ENCODE results near the gene DSCAML1.
"Not testable (repeated sequence)": the region's sequence is repeated elsewhere in the genome, so short reads cannot be mapped to it uniquely, and the experiment has no call there.

Gene DSCAML1

DNA sequence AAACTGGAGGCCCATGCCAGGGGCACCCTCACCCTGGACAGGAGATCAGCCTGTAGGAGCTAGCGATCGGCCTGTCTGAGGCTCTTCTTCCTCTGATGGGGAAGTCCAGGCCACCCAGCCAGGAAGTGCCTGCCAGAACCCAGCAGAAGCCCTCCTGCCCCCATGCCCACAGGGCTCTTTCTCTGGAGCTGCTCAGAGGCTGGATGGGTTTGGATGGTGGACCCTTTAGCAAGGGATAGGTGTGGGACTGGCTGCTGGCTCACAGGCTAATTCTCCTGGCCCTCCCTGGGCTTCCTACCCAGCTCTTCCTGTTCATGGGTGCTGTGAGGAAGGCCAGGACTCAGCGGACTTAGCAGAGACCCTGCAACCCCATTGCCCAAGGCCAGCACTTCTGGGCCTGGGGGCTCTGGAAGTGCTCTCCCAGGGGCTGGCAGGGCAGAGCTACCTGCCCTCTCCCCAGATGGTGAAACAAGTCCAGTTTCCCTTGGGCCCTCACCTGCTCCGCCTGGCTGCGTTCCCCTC, 19.9 kb upstream of the DSCAML1 start:
- peak overlapping the region; percentile 82 for H3K4me3 Mint-ChIP-seq
- H3K36me3 Mint-ChIP-seq = no peaks in the 10 kb centered on the region
- ATAC-seq = no peak
- H3K9me3 Mint-ChIP-seq = no peaks in the 10 kb centered on the region
- peaks cover 82% of the 10 kb centered on the region for H3K4me1 Mint-ChIP-seq
- peak overlapping the region; percentile 97 for H3K27ac Mint-ChIP-seq
- no peaks in the 10 kb centered on the region for H3K27me3 Mint-ChIP-seq

DNA sequence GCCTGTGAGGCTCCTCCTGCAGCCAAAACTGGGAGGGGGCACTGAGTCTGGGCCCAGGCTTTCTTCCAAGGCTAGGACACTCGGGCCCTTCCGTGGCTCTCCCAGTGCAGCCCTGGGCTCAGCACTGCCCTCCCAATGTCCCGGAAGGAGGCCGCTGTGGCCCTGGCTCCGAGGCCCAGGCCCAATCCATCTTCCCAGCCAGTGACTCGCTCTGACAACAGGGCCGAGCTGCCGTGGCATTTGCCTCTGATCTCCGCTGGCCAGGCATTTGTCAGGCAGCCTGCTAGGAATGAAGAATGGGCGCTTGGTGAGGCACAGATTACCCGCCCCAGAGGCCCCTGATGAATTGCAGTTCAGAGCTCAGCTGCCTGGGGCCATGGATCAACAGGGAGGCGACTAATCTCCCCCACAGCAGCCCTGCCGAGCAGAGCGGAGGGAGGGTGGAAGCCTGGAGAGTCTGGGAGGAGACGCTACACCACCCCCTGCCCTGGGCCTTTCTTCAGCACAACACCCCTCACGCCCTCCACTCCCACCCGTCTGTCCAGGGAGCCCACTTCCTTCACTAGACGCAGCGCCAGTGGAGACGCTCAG, 19.2 kb upstream of the DSCAML1 start:
- no peaks in the 10 kb centered on the region for H3K27me3 Mint-ChIP-seq
- no peaks in the 10 kb centered on the region for H3K9me3 Mint-ChIP-seq
- H3K4me3 Mint-ChIP-seq = peak overlapping the region; percentile 72
- H3K27ac Mint-ChIP-seq = peak overlapping the region; percentile 97
- peaks cover 81% of the 10 kb centered on the region for H3K4me1 Mint-ChIP-seq
- ATAC-seq = no peak
- H3K36me3 Mint-ChIP-seq = no peaks in the 10 kb centered on the region

DNA sequence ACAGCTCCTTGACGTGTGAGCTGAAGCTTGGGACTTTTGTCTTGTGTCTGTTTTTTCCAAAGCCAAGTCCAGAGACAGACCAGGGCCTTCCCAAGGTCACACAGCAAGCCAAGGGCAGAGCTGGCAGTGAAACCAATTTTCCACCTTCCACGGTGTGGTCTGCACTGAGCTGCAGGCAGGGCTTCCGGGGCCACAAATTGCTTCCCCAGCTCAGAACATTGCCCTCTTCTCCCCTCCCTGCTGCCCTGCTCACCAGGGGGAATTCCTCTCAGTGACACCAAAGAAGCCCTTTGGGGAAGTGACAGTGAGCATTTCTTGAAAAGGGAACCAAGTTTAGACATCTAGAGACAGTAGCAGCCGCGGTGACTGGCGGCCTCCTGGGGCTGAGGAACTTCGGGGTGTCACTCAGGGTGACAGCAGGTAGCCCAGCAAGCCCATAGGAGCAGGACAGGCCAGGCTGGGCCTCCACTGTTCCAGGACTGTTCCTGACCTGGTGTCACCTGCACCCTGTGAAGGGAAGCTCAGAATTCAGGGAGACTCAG, 18.3 kb upstream of the DSCAML1 start:
- Mint-ChIP-seq H3K27ac (peak overlapping the region; percentile 97), H3K4me1 (peaks cover 81% of the 10 kb centered on the region), H3K4me3 (peak overlapping the region; percentile 73), H3K36me3 (no peaks in the 10 kb centered on the region), H3K9me3 (no peaks in the 10 kb centered on the region), H3K27me3 (no peaks in the 10 kb centered on the region)
- ATAC-seq = peak; percentile 88

DNA sequence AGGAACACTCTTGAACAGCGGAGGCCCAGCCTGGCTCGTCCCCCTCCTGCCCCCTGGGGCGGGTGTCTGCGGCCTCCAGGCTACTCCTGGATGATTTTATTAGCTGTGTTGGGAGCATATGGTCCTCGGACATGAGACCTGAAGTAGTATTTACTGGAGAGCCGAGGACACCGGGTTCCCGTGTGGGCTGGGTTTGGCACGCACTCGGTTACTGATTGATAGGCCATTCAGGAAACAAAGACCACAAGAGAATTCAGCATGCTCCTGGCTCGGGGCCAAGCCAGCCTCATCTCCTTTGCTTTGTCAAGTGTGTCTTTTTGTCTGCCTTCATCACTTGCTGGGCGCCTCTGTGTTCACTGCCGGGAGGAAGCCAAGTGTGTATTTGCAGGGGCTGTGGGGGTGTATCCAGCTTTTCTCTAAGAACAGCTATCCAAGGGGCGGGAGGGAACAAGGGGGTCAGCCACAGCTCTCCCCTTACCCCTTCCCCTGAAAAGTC, 17.8 kb upstream of the DSCAML1 start:
- Mint-ChIP-seq H3K9me3 (peaks cover 1% of the 10 kb centered on the region), H3K4me1 (peaks cover 79% of the 10 kb centered on the region), H3K4me3 (peak overlapping the region; percentile 73), H3K27ac (peak overlapping the region; percentile 97), H3K27me3 (no peaks in the 10 kb centered on the region), H3K36me3 (no peaks in the 10 kb centered on the region)
- ATAC-seq = peak; percentile 76

DNA sequence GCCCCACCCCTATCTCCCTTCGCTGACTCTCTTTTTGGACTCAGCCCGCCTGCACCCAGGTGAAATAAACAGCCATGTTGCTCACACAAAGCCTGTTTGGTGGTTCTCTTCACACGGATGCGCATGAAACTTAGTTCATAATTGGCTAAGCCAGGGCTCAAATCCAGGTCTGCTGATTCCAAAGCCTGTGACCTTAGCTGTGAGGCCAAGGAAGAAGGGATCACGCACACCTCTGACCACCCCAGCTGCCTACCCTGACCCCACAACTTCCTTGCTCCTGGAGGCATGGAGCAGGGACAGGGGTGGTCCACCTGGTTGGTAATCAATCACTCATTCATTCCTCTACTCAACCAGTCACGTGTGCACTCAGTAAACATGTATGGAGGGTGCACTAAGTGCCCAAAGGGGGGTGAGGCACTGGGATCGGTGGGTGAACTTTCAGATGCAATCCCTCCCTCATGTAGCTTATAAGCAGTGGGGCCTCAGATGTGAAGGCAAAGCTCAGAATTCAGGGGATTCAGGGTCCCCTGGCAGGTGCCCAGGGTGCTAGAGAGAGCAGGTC, 17.3 kb upstream of the DSCAML1 start:
- H3K36me3 Mint-ChIP-seq = no peaks in the 10 kb centered on the region
- no peak for ATAC-seq
- peak overlapping the region; percentile 73 for H3K4me3 Mint-ChIP-seq
- H3K9me3 Mint-ChIP-seq = peaks cover 3% of the 10 kb centered on the region
- H3K27ac Mint-ChIP-seq = peak overlapping the region; percentile 97
- peaks cover 79% of the 10 kb centered on the region for H3K4me1 Mint-ChIP-seq
- H3K27me3 Mint-ChIP-seq = no peaks in the 10 kb centered on the region

DNA sequence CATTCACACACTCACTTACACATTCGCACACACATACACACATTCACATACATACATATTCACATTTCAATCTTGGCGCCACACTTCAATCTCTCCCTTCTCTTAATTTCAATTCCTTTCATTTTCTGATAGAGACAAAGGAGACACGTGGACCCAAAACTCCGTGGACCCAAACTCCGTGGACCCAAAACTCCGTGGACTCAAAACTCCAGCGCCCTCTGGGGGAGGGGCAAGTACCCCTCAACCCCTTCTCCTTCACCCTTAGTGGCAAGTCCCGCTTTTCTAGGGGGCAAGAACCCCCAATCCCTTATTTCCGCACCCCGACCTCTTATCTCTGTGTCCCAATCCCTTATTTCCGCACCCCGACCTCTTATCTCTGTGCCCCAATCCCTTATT, 13.0 kb upstream of the DSCAML1 start:
- Mint-ChIP-seq H3K27ac (peak overlapping the region; percentile 8), H3K4me1 (peaks cover 43% of the 10 kb centered on the region)
- not testable (repeated sequence) for ATAC-seq, H3K36me3 Mint-ChIP-seq, H3K4me3 Mint-ChIP-seq, H3K9me3 Mint-ChIP-seq, H3K27me3 Mint-ChIP-seq

DNA sequence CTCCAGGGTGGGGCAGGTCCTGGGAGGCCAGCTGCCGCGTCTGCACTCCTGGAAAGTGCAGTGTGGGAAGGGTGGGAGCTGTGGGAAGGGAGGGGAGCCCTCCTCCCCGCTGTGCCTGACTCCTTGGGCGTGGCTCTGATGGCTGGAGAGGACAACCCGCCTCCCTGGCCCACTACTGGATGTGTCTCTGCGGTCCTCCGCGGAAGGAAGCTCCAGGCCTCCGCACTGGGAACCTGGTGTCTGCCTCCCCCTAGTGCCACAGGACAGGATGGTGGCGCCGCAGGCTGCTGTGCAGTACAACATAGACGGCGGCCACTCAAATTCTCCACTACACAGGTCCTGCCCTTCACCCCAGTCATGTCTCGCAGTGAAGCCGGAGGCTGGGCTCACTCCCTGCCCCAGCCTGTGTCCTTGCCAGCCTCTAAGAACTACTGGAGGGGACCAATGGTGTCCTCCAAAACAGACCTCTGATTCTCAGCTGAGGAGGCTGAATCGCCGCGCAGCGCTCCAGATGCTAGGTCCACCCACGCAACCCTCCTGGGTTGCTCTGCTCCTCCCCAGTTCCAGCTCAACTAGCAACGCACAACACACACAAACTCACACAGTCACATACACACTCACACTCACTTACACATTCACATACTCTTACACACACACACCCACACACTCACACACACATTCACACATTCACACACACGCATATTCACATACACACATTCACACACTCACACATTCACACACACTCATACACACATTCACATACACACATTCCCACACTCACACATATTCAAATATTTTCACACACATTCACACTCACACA, 12.4 kb upstream of the DSCAML1 start:
- Mint-ChIP-seq H3K4me3 (no peak overlapping the region), H3K9me3 (peaks cover 3% of the 10 kb centered on the region), H3K36me3 (no peaks in the 10 kb centered on the region), H3K4me1 (peaks cover 37% of the 10 kb centered on the region), H3K27me3 (no peaks in the 10 kb centered on the region), H3K27ac (peak overlapping the region; percentile 8)
- ATAC-seq = peak; percentile 67

DNA sequence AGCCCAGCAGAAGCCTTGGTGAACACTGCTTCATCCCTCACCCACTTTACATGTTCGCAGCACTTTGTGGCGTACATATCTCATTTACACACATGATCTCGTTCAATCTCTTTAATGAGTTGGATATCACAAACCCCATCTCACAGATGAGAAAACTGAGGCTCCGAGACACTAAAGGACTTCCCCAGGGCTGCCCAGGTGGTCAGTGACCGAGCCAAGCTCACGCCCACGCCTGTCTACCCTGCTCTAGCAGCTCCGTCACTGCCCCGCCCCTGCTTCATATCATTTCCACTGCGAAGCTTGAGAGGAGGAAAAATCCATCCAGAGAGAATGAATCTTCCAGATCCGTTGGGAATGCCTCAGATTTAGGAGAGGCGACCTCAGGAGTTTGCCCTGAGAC, 11.8 kb upstream of the DSCAML1 start:
- peaks cover 30% of the 10 kb centered on the region for H3K4me1 Mint-ChIP-seq
- no peak for ATAC-seq
- H3K9me3 Mint-ChIP-seq = peaks cover 3% of the 10 kb centered on the region
- peak overlapping the region; percentile 8 for H3K27ac Mint-ChIP-seq
- H3K27me3 Mint-ChIP-seq = no peaks in the 10 kb centered on the region
- H3K36me3 Mint-ChIP-seq = no peaks in the 10 kb centered on the region
- no peak overlapping the region for H3K4me3 Mint-ChIP-seq

DNA sequence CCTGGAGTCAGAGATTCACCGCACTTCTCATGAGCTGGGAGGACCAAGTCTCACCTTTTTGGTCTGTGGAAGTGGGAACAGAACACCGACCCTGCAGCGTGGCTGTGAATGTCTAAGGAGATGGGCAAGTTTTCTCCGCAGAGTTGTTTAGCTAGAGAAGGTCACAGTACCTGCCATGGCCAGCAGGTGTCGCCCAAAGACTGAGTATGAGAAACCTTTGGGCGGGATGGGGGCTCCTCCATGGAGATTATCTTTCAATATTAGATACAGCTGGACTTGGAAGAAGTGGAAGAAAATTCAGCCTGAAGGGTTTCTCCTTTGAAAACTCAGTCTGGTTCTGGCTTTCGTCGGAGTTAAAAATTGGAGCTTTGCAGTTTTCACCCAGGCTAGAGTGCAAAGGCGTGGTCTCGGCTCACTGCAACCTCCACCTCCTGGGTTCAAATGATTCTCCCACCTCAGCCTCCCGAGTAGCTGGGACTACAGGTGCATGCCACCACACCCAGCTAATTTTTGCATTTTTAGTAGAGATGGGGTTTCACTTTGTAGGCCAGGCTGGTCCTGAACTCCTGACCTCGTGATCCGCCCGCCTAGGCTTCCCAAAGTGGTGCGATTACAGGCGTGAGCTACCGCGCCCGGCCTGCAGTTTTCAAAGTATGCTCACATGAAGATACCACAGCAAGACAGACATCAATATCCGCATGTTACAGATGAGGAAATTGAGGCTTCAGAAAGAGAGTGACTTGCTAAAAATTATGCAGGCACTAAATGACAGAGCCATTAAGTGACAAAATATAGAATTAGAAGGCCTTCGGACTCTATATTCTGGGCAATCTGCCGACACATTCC, 10.7 kb upstream of the DSCAML1 start:
- no peak overlapping the region for H3K4me3 Mint-ChIP-seq
- H3K27me3 Mint-ChIP-seq = no peaks in the 10 kb centered on the region

DNA sequence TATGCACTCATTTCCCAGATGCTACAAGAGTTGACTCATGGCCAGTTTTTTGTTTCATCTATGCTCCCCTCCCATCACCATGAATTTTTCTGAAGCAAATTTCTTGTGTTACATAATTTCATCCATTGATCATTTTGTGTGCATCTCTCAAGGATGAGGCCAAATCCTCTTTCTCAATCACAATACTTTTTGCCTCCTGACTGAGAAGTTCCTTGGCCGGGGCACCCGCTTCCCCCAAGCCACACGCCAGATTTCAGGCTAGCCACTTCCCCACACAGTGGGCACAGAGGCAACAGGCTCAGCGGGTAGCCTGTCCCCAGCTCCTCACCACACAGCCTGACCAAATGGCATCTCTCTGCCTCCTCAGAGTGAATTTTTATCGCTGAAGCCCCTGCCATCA, 9.8 kb upstream of the DSCAML1 start:
- Mint-ChIP-seq H3K27ac (no peak overlapping the region), H3K36me3 (no peaks in the 10 kb centered on the region), H3K9me3 (peaks cover 3% of the 10 kb centered on the region), H3K27me3 (no peaks in the 10 kb centered on the region), H3K4me1 (peaks cover 15% of the 10 kb centered on the region), H3K4me3 (no peak overlapping the region)
- no peak for ATAC-seq

More for the DNA sequence above, 10.7 kb upstream of the DSCAML1 start:
- Mint-ChIP-seq H3K36me3 (no peaks in the 10 kb centered on the region), H3K4me1 (peaks cover 21% of the 10 kb centered on the region), H3K27ac (no peak overlapping the region), H3K9me3 (peaks cover 3% of the 10 kb centered on the region)
- ATAC-seq = peak; percentile 79

DNA sequence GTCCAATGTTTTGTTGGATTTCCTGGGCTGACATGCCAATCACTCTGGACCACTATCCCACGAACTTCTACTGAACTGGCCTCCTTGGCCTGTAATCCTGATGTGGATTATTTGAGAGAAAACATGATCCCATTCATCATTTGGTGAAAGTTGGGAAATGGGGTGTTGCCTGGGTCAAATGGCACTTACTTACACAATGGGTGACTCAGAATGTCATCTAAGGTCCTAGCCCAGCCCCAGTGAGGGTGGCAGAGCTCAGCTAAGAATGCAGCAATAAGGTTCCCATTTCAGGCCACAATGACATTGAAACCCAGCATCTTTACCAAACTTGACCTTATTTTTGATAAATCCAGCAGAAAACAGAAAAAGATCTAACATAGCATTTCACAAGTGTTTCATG, 8.0 kb upstream of the DSCAML1 start:
- H3K4me3 Mint-ChIP-seq = no peak overlapping the region
- no peak for ATAC-seq
- peaks cover 12% of the 10 kb centered on the region for H3K4me1 Mint-ChIP-seq
- peaks cover 3% of the 10 kb centered on the region for H3K9me3 Mint-ChIP-seq
- H3K27ac Mint-ChIP-seq = no peak overlapping the region
- no peaks in the 10 kb centered on the region for H3K27me3 Mint-ChIP-seq
- no peaks in the 10 kb centered on the region for H3K36me3 Mint-ChIP-seq

DNA sequence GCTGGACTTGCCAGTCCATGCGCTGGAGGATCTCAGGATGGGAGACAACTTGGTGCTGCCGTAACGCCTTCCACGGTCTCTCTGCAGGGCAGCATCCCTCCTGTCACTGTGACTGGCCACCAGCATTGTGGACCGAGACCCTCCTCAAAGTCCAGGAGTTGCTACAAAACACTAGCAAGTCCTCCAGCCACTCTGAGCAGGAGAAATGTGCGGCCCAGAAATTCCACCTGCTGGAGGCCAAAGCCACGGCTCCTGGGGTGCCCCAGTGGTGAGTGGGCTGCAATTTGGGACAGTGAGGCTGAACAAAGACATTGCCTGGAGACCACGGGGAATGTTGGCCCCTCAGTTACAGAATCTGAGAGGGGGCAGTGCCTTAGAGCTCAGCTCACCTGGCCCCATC, 6.9 kb upstream of the DSCAML1 start:
- H3K9me3 Mint-ChIP-seq = no peaks in the 10 kb centered on the region
- peaks cover 3% of the 10 kb centered on the region for H3K4me1 Mint-ChIP-seq
- H3K36me3 Mint-ChIP-seq = no peaks in the 10 kb centered on the region
- ATAC-seq = no peak
- H3K4me3 Mint-ChIP-seq = no peak overlapping the region
- H3K27ac Mint-ChIP-seq = no peak overlapping the region
- peaks cover 2% of the 10 kb centered on the region for H3K27me3 Mint-ChIP-seq

DNA sequence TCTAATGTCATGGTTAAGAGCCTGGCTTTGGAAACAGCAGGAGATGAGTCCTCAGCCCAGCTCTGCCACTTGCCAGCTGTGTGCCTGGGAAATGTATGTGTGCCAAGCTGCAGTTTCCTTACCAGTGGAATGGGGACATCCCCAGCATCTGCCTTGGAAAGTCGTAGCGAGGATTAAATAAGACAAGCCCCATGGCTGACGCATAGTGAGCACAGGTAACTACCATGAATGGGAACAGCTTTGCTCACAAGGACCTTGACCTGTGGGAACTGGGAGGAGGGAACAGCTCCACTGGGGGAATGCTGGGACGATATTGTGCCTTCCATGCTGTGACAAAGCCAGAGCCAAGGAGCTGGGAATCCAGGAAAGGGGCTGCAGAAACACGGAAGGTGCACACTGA, 2.6 kb upstream of the DSCAML1 start:
- ATAC-seq = no peak
- Mint-ChIP-seq H3K4me3 (no peak overlapping the region), H3K27ac (no peak overlapping the region), H3K27me3 (peaks cover 38% of the 10 kb centered on the region), H3K9me3 (no peaks in the 10 kb centered on the region), H3K36me3 (no peaks in the 10 kb centered on the region), H3K4me1 (peaks cover 17% of the 10 kb centered on the region)

DNA sequence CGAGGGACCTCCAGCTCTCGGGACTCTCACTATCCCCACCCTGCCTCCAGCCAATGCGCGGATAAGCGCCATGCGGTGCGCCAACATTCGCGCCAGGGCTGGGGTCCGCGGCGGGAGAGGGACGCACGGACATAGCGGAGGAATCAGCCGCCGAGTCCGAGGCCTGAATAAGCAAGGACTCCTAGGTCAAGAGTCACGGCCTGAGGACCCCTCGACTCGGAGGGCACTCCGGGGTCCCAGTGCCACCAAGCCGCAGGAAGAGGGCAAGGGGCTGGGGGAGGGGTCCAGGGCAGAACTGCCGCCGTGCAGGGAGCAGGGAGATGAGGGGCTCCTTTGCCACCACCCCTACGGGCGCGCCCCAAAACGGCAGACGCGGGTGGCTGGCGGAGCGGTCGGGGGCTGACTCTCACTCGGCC, 552 bp downstream of the DSCAML1 start:
- H3K9me3 Mint-ChIP-seq = no peaks in the 10 kb centered on the region
- no peaks in the 10 kb centered on the region for H3K36me3 Mint-ChIP-seq
- H3K4me3 Mint-ChIP-seq = no peak overlapping the region
- H3K27me3 Mint-ChIP-seq = peaks cover 70% of the 10 kb centered on the region
- ATAC-seq = no peak
- peaks cover 17% of the 10 kb centered on the region for H3K4me1 Mint-ChIP-seq
- no peak overlapping the region for H3K27ac Mint-ChIP-seq
